DND-41 (cell line): ENCODE measurements around the gene BRINP2.

Experiments used
- ATAC-seq: fragments of 200-7000 bp; cut with Tn5 transposase; 3 replicates; pipeline ENCODE4 v1.9.1; 2021; ENCODE audit warnings: low read depth; ENCODE audit not compliant: insufficient read depth
- DNase-seq: peaks from one replicate; pipeline ENCODE4 v3.0.0-alpha.2; 2020
- H2AFZ ChIP-seq: 2 replicates; pipeline ENCODE4 v1.6.0; 2012; ENCODE audit warnings: low read depth, low read length
- H3K27ac ChIP-seq: 2 replicates; pipeline ENCODE4 v1.5.1; 2012; ENCODE audit warnings: low read length, inconsistent platforms
- H3K27me3 ChIP-seq: fragments of 200-600 bp; sonication (generic); 2 replicates; pipeline ENCODE4 v1.6.0; 2012; ENCODE audit warnings: low read length, mild to moderate bottlenecking, inconsistent platforms; ENCODE audit not compliant: insufficient read depth, poor library complexity
- H3K36me3 ChIP-seq: 2 replicates; pipeline ENCODE4 v1.5.1; 2012; ENCODE audit warnings: low read length, inconsistent platforms; ENCODE audit not compliant: insufficient read depth
- H3K4me1 ChIP-seq: 2 replicates; pipeline ENCODE4 v1.5.1; 2012; ENCODE audit warnings: mild to moderate bottlenecking, low read length; ENCODE audit not compliant: insufficient read depth
- H3K4me2 ChIP-seq: 2 replicates; pipeline ENCODE4 v1.6.0; 2012; ENCODE audit warnings: mild to moderate bottlenecking, moderate library complexity, low read length, inconsistent platforms; ENCODE audit not compliant: insufficient read depth
- H3K4me3 ChIP-seq, 2 experiments: fragments of 200-600 bp in 1 of 2; shearing (Covaris generic) in 1 of 2; 2 replicates each; pipeline ENCODE4 v1.5.1; 2012 to 2016; ENCODE audit warnings: inconsistent platforms in 2 of 2, low read length in 2 of 2, mild to moderate bottlenecking in 2 of 2, low read depth in 1 of 2, moderate library complexity in 1 of 2
- H3K79me2 ChIP-seq: 2 replicates; pipeline ENCODE4 v1.6.0; 2012; ENCODE audit warnings: low read length, inconsistent platforms; ENCODE audit not compliant: insufficient read depth
- H3K9ac ChIP-seq: 2 replicates; pipeline ENCODE4 v1.6.0; 2012; ENCODE audit warnings: low read depth, mild to moderate bottlenecking, inconsistent platforms, low read length, moderate library complexity
- H3K9me3 ChIP-seq: 2 replicates; pipeline ENCODE4 v1.5.1; 2012; ENCODE audit warnings: low read length, moderate library complexity, mild to moderate bottlenecking, inconsistent platforms; ENCODE audit not compliant: insufficient read depth, severe bottlenecking
- H4K20me1 ChIP-seq: 2 replicates; pipeline ENCODE4 v1.6.0; 2012; ENCODE audit warnings: low read length; ENCODE audit not compliant: insufficient read depth
- EZH2 ChIP-seq: IDR thresholded peaks from 3 replicates; pipeline ENCODE4 v1.6.1; 2012; ENCODE audit warnings: borderline replicate concordance, low read depth, mild to moderate bottlenecking, moderate library complexity, low read length, inconsistent platforms; ENCODE audit not compliant: severe bottlenecking
- TF ChIP-seq, protein P1 (sequence below): IDR thresholded peaks from 2 replicates; pipeline ENCODE4 v1.5.1; 2012; ENCODE audit warnings: borderline replicate concordance, low read length, moderate library complexity, mild to moderate bottlenecking; ENCODE audit not compliant: poor library complexity, severe bottlenecking; ENCODE audit errors: extremely low read depth

BRINP2 gene

DNA sequence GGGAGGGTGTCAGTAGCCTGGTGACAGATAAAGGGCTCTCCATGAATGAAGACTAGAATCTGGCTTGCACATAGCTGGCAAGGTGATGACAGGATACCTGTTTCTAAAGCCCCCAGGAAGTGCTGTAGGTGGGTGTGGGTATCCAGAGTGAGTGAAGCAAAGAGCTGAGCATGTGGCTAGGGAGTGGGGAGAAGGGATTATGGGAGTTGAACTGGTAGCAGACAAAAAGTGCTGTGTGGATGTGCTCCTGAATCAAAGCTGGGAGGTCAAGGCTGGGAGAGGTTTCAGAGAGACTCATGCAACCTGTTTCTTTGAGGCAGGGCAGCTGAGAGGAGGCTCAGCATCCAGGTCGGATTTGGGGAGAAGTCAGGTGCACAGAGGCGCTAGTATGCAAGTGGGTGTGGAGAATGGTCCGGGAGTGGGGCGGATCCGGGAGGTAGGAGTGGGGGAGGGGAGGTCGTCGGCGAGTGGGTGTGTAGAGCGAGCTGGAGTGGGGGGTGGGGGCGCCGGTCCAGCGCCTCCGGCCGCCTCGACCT is 6.8 kb upstream of the BRINP2 start:
- no peaks in the 10 kb centered on the region for H4K20me1 ChIP-seq
- no peak overlapping the region for H3K4me3 ChIP-seq
- H3K27me3 ChIP-seq, result no peaks in the 10 kb centered on the region
- no peak overlapping the region for H3K4me2 ChIP-seq
- H3K9ac ChIP-seq, result no peak overlapping the region
- H2AFZ ChIP-seq, result no peak overlapping the region
- no peak overlapping the region for H3K27ac ChIP-seq
- H3K9me3 ChIP-seq, result no peaks in the 10 kb centered on the region
- ATAC-seq, result no peak
- H3K79me2 ChIP-seq, result no peaks in the 10 kb centered on the region
- TF ChIP-seq, protein P1, sequence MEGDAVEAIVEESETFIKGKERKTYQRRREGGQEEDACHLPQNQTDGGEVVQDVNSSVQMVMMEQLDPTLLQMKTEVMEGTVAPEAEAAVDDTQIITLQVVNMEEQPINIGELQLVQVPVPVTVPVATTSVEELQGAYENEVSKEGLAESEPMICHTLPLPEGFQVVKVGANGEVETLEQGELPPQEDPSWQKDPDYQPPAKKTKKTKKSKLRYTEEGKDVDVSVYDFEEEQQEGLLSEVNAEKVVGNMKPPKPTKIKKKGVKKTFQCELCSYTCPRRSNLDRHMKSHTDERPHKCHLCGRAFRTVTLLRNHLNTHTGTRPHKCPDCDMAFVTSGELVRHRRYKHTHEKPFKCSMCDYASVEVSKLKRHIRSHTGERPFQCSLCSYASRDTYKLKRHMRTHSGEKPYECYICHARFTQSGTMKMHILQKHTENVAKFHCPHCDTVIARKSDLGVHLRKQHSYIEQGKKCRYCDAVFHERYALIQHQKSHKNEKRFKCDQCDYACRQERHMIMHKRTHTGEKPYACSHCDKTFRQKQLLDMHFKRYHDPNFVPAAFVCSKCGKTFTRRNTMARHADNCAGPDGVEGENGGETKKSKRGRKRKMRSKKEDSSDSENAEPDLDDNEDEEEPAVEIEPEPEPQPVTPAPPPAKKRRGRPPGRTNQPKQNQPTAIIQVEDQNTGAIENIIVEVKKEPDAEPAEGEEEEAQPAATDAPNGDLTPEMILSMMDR, result no peak
- no peak for TF ChIP-seq EZH2
- no peak for DNase-seq
- H3K36me3 ChIP-seq, result no peaks in the 10 kb centered on the region
- H3K4me1 ChIP-seq, result no peaks in the 10 kb centered on the region

- TF ChIP-seq, protein P1, result no peak
- TF ChIP-seq EZH2, result no peak
- Histone ChIP-seq H4K20me1 (no peaks in the 10 kb centered on the region), H2AFZ (no peak within 1 kb of the TSS), H3K9me3 (no peaks in the 10 kb centered on the region), H3K4me2 (no peak within 1 kb of the TSS), H3K9ac (no peak within 1 kb of the TSS), H3K4me3 (no peak within 1 kb of the TSS), H3K79me2 (no peaks in the 10 kb centered on the region), H3K4me1 (no peaks in the 10 kb centered on the region), H3K27me3 (no peaks in the 10 kb centered on the region), H3K36me3 (no peaks in the 10 kb centered on the region), H3K27ac (no peak within 1 kb of the TSS)
- DNase-seq (no peak), ATAC-seq (no peak)
These were observed 6.2 kb upstream of the BRINP2 start, which contains the start of gene ASTN1 for GRCh38 chr1:177164380-177165068. TSS of gene ASTN1 (minus strand) at chr1:177164712. CDS start at chr1:177164676, 36 bp downstream.

DNA sequence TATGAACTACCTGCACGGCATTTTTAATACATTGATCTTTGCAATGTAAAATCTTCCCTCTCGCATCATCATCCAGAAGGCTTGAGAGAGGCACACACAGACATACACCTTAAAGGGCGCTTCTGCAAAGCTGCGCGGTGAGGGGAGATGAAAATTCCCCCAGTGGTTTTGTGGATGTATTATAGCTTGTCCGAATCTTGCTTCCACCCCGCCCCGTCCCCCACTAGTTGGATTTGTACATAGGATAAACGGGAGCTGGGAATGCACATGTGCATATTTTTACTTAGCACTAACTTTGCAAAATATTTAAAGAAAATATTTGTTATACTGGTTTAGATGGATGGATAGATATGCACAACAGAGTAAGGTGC is 5.7 kb upstream of the BRINP2 start:
- Histone ChIP-seq H3K4me2 (no peak overlapping the region), H4K20me1 (no peaks in the 10 kb centered on the region), H3K27ac (no peak overlapping the region), H3K36me3 (no peaks in the 10 kb centered on the region), H3K9ac (no peak overlapping the region), H3K4me1 (no peaks in the 10 kb centered on the region), H2AFZ (no peak overlapping the region), H3K4me3 (no peak overlapping the region), H3K79me2 (no peaks in the 10 kb centered on the region), H3K9me3 (no peaks in the 10 kb centered on the region), H3K27me3 (no peaks in the 10 kb centered on the region)
- ATAC-seq (no peak), DNase-seq (no peak)
- TF ChIP-seq, protein P1, result no peak
- TF ChIP-seq EZH2, result no peak

GRCh38 chr1:177171536-177172123 is 872 bp downstream of the BRINP2 start:
- Histone ChIP-seq H4K20me1 (no peaks in the 10 kb centered on the region), H3K4me2 (no peak overlapping the region), H3K36me3 (no peaks in the 10 kb centered on the region), H3K4me1 (no peaks in the 10 kb centered on the region), H3K27me3 (no peaks in the 10 kb centered on the region), H3K4me3 (no peak overlapping the region), H3K9ac (no peak overlapping the region), H3K79me2 (no peaks in the 10 kb centered on the region), H3K27ac (no peak overlapping the region), H3K9me3 (no peaks in the 10 kb centered on the region), H2AFZ (no peak overlapping the region)
- ATAC-seq (no peak), DNase-seq (no peak)
- TF ChIP-seq, protein P1, result no peak
- TF ChIP-seq EZH2, result no peak
